Ramos (cell line): ENCODE measurements around the gene SEC63.
"Not testable (repeated sequence)": the region's sequence is repeated elsewhere in the genome, so short reads cannot be mapped to it uniquely, and the experiment has no call there.

ENCODE experiments used
- in situ Hi-C: fragments of 300-500 bp; cut with MboI; formaldehyde crosslinking; loops from one replicate; pipeline ENCODE4 v1.14.3; 2022; ENCODE audit warnings: low sequenced_read_pairs; ENCODE audit not compliant: unreplicated experiment

Gene SEC63

DNA sequence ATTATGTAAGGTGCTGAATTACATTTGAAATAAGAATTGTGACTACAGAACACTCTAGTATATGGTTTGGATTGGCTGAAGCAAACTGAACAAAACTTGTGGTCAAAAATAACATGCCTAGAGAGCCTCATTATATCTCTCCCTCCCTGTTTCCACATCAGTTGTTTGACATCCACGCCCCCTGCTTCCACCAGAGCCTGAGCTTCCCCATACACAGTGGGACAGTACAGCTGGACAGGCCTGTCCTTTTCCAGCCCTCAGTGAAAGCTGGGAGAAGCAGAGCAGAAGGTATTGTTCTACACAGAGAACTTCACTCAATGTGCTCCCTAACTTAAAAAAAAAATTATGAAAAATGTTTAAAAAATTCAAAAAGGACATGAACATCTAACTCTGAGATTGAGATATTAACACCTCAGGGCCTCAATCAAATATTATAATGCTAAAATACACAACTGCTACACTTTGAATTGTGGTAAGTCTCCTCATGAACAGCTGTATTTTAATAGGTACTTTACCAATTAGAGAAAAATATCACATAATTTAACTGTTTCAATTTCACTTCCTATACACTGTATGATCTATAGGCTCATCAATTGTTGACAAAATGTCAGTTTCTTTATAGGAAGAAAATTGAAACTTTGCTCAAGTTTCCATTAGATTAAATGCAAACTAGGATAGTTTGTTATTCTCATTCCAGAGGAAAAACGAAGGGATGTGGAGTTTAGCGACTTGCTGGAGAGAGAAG lies 89.0 kb downstream of the SEC63 start:
- in situ Hi-C loops, result no loop called here

DNA sequence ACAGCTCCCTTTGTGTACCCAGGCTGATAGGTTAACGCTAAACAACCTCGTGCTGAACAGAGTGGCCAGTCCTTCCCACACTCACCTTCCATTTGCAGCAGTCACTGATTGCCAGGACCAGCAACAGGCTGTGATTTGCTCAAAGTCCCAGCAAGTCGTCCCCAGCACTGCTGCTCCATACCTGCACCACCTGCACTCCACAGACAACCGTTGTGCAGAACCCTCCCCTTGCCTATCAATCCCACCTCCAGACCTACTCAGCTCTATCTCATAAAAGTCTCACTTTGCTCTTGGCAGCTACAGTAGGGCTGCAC lies 90.7 kb downstream of the SEC63 start:
- in situ Hi-C loops, result no loop called here

DNA sequence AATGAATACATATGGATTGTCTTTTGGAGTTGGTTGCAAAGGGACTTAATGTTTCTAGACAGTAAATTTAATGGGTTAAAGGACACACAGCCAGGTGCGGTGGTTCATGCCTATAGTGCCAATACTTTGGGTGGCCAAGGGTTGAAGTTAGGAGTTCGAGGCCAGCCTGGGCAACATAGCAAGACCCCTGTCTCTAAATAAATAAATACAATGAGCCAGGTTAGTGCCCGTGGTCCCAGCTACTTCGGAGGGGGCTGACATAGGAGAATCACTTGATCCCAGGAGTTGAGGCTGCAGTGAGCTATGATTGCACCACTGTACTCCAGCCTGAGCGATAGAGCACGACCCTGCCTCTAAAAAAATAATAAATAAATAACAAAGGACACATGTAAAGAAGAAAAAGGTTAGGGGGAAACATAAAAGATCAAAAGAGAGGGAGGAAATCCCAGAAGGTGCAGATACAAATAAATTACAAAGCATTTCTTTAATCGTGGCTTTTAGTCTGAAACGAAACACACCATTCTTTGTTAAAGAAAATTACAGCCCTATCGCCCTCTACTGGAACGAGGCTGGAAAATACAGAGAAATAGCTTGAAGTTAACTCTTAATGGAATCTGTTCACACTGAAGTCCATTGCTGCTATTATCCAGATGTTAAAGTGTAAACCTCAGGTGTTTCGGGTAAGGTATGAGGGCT lies 91.3 kb downstream of the SEC63 start:
- in situ Hi-C loops, result no loop called here

DNA sequence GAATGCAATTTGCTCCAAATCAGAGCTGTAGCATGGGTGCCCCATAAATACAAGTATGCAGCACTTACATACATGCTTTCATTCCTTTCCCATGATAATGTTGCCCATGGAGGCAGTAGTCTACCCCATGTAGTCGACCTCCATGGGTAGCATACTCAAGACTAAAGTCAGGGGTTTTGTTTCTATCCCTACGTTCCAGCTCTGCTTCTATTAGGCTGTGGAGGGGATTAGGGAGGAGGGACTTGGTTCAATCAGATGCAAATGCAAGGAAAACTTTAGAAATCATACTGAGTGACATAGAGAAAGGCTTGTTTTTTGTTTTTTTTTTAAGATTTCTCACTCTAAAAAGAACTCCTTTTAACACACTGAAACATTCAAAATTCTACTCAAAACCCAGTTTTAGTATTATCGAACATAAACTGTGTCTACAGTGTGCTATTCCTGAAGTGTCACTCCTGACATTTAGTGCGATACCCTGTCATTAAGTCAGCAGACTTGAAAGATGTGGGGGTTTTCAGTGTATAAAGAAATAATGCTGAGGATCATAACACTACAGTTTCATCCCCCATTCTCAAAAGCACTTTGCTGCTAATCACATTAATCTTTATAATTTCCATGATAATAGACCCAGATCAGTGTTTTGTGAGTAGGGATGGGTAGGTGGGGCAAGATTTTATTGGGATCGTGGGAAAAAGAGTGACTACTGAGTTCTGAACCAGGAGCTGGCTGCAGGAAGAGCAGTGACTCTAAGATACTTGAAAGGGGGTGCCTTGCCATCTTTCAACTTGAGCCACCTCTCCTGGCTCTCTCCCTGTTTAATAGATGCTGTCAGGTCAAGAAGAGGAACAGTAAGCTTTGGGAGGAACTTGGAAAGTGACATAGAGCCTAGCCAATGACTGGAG lies 93.5 kb downstream of the SEC63 start:
- in situ Hi-C loops, result no loop called here

DNA sequence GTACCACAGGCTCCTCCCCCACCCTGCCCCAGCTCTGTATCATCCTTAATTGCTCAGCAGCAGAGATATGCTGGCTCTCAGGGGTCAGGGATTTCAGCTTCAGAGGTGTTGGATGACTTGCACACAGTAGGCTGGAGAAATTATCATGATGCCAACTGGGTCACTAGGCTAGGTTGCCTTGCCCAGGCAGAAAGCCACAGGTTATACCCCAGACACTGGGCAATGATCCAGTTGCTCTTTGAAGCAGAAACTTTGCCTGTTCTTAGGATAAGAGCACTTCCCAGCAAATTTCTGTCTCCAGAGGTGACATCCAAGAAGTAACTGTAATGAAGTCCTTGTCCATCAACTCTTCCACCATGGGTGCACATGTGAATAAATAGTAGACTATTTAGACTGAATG lies 95.6 kb downstream of the SEC63 start:
- in situ Hi-C loops, result no loop called here

DNA sequence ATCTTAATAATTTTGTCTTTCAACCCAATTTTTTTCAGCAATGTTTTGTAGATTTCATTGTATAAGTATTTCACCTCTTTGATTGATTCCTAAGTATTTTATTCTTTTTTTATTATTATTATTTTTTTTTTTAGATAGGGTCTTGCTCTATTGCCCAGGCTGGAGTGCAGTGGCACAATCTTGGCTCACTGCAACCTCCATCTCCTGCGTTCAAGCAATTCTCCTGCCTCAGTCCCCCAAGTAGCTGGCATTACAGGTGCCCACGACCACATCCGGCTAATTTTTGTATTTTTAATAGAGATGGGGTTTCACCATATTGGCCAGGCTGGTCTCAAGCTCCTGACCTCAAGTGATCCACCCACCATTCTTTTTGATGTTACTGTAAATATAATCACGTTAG lies 97.0 kb downstream of the SEC63 start:
- in situ Hi-C loops, result not testable (repeated sequence)

DNA sequence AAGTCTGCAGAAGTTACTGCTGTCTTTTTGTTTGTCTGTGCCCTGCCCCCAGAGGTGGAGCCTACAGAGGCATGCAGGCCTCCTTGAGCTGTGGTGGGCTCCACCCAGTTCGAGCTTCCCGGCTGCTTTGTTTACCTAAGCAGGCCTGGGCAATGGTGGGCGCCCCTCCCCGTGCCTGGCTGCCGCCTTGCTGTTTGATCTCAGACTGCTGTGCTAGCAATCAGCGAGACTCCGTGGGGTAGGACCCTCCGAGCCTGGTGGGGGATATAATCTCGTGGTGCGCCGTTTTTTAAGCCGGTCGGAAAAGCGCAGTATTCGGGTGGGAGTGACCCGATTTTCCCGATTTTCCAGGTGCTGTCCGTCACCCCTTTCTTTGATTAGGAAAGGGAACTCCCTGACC lies 97.9 kb downstream of the SEC63 start:
- in situ Hi-C loops, result not testable (repeated sequence)

DNA sequence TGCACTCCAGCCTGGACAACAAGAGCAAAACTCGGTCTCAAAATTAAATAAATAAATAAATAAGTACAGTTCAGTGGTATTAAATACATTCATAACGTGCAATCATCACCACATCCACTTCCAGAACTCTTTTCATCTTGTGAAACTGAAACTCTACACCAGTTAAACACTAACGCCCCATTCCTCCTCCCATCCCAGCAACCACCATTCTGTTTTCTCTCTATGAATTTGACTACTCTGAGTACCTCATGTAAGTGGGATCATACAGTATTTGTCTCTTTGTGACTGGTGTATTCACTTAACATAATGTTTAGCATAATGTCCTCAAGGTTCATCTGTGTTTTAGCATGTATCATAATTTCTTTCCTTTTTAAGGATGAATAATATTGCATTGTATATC lies 104.8 kb downstream of the SEC63 start:
- in situ Hi-C loops, result no loop called here

DNA sequence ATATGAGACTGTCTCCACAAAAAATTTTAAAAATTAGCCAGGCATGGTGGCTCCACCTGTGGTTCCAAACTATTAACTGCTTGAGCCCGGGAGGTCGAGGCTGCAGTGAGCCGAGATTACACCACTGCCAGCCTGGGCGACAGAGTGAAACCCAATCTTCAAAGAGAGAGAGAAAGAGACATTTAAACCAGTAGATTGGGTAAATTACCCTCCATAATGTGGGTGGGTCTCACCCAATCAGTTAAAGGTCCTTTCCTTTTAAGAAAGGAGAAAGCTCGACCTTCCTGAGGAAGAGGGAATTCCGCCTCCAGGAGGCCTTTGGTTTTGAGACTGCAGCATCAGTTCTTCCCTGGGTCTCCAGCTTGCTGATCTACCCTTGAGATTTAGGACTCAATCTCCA lies 108.7 kb downstream of the SEC63 start:
- in situ Hi-C loops, result loop anchor here (5.0 kb wide), 1 partner anchor 177 kb away; no protein-coding TSS in a partner anchor

DNA sequence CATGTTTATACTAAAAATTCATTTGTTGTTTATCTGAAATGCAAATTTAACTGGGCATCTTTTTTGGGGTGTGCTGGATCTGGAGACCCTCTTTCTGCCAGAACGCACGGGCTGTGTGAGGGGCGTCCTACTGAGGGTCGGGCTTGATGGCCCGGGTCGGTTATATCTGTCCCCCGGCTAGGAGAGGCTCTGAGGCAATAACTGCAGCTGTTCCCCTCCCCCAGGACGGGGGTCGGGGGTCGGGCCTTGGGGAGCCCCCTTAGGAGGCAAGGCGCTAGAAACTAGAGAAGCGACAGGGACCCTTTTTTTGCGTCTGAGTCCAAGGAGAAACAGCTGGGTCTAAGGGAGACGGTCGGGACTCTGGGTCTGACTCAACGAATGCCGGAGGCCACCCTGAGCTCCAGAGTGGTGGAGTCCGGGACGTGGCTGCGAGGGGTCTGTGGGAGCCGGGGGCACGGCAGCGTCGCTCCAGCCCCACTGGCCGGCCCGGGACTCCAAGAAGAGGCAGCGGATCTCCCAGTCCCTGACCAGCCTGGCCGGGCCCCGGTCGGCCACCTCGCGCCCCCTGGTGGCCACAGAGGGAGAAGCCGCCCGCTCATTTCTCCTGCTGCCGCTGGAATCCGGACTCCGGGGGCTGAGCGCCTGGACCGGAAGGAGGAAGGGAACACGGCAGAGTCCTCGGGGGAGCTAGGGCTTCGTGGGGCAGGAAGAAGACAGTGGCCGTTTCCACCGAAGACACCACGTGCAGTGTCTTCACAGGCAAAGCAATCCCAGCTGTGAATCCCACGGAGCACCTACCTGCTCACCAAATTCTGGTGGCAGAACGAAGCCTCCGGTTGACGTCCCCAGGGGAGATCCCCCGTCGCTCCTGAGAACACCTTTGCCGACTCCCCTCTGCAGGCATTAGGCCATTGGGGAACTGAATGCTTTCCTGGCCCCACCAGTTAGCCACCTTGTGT lies 109.9 kb downstream of the SEC63 start:
- in situ Hi-C loops, result loop anchor here (5.0 kb wide), 1 partner anchor 176 kb away; no protein-coding TSS in a partner anchor

DNA sequence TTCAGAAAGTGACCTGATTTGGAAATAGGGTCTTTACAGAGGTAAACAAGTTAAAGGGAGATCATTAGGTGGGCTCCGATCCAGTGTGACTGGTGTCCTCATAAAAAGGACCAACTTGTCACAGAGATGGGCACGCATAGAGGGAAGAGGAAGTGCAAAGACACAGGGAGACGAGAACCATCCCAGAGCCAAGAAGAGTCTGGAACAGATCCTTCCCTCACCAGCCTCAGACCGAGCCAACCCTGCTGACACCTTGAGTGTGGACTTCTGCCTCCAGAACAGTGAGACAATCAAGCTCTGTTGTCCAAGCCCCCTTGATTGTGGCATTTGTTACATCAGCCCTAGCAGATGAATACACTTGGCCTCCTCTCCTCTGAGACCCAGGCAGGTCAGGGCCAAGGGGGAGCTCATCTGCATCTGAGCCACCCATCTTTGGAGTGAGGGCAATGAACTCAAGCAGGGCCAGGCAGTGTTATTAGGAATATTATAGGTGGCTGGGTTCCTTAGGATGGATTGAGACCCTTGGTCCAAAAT lies 111.7 kb downstream of the SEC63 start:
- in situ Hi-C loops, result loop anchor here (5.0 kb wide), 1 partner anchor 174 kb away; no protein-coding TSS in a partner anchor

DNA sequence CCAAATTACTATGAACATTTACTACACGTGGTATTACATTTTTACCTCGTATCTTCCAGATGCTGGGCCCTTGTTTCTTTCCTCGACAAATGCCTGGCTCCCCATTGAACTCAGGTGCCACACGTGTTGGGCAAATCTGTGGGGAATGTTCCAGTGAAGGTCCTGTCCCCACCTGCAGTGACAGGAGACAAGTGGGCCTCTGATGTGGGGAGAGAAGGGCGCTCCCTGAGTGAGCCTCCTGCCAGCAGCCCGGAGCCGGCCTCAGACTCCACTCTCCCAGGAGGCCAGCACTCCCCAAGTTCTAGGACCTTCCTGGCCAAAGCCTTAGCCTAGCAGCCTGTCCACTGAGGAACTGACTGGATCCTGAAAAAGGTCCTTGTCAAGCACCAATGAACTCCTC lies 112.2 kb downstream of the SEC63 start:
- in situ Hi-C loops, result loop anchor here (5.0 kb wide), 1 partner anchor 173 kb away; no protein-coding TSS in a partner anchor

DNA sequence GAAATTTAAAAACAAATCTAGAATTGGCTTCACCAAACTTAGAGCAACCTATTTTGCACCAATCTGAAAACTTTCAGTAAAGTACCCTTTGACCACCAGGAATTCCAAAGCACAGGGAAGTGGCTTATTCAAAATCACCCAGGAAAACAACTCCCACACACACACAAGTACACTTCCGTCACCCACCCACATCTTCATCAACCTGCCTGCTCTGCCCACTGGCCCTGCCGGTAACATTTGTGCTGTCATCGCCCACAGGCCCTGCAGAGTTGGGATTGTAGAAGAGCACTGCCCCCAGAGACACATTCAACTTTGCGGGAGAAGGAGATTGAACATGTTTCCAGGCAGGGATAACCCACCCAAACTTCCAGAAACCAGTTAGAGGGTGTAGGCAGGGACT lies 114.6 kb downstream of the SEC63 start:
- in situ Hi-C loops, result no loop called here

DNA sequence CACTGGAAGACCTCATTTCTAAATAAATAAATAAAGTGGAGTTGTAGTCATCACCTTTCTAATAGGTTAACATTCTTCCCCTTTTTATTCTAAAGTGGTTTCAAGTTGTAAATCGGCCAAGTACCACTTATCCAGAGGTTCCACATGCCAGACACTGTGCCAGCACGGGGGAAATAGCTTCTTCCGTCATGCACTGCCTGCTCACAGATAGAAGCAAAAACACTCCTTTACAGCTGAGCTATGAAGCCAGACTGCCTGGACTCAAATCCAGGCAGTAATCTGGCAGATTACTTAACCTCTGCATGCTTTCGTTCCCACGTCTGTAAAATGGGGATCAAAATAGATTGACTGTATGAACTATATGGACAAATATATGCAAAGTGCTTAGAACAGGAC lies 116.7 kb downstream of the SEC63 start:
- in situ Hi-C loops, result no loop called here

DNA sequence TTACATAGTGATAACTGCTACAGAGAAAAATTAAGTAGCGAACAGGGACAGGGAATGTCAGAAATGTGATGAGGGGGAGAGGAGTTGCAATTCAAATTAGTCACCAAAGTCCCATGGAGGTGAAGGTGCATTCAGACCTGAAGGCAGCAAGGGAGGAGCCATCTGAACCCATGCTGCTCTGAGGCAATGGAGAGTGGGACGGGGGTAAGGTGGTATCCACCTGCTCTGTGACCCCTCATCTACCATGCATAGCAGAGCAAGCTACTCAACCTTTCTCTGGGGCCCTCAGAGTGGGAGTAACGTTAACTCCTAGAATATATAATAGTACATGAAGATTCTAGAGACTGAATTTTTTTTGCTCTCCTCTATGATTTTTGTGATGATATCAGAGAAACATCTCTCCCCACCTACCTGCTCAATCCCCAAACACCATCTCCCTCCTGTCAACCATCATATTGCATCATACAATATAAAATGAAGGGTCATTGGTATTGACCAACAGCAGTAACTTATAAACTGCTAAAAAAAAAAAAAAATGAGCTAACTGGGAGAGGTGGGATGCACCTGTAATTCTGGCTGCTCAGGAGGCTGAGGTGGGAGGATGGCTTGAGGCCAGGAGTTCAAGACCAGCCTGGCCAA lies 117.3 kb downstream of the SEC63 start:
- in situ Hi-C loops, result no loop called here

DNA sequence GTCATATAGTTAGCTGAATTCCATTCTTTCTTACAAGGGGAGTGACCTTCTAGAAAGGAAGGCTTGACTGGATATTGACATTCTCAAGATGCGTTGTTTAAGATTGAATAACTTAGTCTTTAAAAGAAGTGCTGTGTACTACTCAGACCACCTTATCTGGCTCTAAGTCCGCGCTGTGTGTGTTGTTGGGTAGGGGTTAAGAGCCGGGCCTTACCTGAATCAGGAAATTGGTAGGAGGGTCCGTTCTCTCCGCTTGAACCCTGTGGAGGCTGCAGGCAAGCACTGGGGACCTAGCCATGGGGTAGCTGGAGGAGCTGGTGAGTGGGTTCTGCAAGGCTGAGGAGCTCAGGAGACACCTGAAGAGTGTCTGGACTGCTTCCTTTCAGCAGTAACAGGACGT lies 124.9 kb downstream of the SEC63 start:
- in situ Hi-C loops, result no loop called here

DNA sequence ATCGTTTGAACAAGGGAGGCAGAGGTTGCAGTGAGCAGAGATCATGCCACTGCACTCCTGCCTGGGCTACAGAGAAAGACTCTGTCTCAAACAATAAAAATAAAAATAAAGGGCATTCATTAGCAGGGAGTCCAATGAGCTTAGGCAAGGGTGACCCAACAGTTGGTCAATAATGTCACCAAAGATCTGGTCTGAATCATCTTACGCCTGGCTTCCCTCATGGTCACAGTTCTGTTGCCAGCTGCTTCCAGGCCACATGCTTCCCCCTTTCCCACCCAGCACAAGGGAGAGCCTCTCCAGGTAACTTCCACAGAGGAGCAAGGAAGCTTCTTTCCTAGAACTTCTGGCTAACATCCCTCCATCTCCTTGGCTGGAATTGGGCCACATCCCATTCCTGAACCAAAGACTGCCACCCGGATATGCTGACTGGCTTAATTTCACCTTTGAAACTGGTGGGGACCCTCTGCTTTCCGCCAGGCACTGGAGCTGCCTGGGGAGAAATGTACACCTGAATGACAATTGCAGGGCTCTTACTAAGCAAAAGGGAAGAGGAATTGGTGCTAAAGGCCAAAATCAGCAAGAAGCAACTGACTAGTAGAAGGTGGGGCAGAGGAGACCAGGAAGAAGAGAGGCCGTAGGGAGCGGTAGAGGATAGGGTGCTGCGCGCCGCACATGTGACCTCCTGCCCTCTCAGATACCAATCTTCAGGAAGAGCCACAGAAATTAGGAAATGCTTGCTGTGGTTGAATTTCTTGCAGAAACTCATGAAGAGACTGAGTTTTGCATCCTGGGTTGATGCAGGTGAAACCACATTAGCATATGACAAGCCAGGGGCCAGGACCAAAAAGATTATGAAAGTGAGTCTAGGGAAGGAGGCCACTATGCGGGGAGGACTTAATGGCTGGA lies 125.6 kb downstream of the SEC63 start:
- in situ Hi-C loops, result no loop called here

DNA sequence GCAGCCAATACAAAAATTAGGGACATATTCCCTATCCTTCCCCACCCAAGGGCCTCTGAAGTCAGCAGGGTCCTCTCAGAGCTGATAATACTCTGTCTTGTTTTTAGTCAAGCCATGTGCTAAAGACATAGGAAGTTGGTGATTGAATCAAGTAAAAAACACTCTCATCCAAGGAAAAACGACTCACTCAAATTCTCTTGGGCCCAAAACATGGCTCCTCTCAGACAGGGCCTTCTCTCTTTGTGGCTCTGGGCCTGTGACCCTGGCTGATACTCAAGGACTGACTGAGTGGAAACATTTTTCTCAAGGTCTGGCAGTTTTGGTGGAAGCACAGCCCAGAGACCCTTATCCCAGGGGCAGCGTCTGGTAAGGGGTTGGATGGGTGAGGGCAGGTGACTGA lies 127.9 kb downstream of the SEC63 start:
- in situ Hi-C loops, result no loop called here
